Sigmoid colon (tissue), 4 donors: ENCODE results near the gene INPP5D.

Experiments
- EP300 ChIP-seq, 4 donors: sonication (generic); formaldehyde crosslinking; IDR thresholded peaks; one replicate each; pipeline ENCODE4 v1.6.1; 2017; ENCODE audit warnings: antibody characterized with exemption in 4 of 4
- POLR2A ChIP-seq, 2 donors: fragments of 450-650 bp; IDR thresholded peaks; one replicate each; pipeline ENCODE4 v1.6.1; 2016; ENCODE audit warnings: antibody characterized with exemption in 2 of 2, mild to moderate bottlenecking in 2 of 2, moderate library complexity in 2 of 2
- POLR2AphosphoS5 ChIP-seq, 4 donors: sonication (generic); formaldehyde crosslinking; IDR thresholded peaks; one replicate each; pipeline ENCODE4 v1.6.1; 2017; ENCODE audit warnings: antibody characterized with exemption in 4 of 4
- TF ChIP-seq, protein P1 (sequence below), 4 experiments: fragments of 450-650 bp in 3 of 4; fragments of 200-600 bp in 1 of 4; IDR thresholded peaks; one replicate each; pipeline ENCODE4 v1.5.1; 2016 to 2019; ENCODE audit warnings: antibody characterized with exemption in 4 of 4, mild to moderate bottlenecking in 3 of 4, moderate library complexity in 2 of 4

- TF ChIP-seq POLR2A (IDR thresholded peaks at IDR 0.05) (no peak), POLR2AphosphoS5 (IDR thresholded peaks at IDR 0.05) (no peak), EP300 (IDR thresholded peaks at IDR 0.05) (no peak)
- TF ChIP-seq, protein P1, sequence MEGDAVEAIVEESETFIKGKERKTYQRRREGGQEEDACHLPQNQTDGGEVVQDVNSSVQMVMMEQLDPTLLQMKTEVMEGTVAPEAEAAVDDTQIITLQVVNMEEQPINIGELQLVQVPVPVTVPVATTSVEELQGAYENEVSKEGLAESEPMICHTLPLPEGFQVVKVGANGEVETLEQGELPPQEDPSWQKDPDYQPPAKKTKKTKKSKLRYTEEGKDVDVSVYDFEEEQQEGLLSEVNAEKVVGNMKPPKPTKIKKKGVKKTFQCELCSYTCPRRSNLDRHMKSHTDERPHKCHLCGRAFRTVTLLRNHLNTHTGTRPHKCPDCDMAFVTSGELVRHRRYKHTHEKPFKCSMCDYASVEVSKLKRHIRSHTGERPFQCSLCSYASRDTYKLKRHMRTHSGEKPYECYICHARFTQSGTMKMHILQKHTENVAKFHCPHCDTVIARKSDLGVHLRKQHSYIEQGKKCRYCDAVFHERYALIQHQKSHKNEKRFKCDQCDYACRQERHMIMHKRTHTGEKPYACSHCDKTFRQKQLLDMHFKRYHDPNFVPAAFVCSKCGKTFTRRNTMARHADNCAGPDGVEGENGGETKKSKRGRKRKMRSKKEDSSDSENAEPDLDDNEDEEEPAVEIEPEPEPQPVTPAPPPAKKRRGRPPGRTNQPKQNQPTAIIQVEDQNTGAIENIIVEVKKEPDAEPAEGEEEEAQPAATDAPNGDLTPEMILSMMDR (IDR thresholded peaks at IDR 0.05): no peak
These were observed 28.8 kb downstream of the INPP5D start for GRCh38 chr2:233088972-233089345.
